ENCODE data around the gene GAS2. TPM values are rescaled to one million over a fixed set of nuclear protein-coding genes. Genes with fewer than 3 reads are reported as not detected.
"Not testable (repeated sequence)": the region's sequence is repeated elsewhere in the genome, so short reads cannot be mapped to it uniquely, and the experiment has no call there.

The GAS2 gene
- total and polyA plus RNA-seq, 4 donors, result 0.18 to 2.1 (median 1.1) TPM

DNA sequence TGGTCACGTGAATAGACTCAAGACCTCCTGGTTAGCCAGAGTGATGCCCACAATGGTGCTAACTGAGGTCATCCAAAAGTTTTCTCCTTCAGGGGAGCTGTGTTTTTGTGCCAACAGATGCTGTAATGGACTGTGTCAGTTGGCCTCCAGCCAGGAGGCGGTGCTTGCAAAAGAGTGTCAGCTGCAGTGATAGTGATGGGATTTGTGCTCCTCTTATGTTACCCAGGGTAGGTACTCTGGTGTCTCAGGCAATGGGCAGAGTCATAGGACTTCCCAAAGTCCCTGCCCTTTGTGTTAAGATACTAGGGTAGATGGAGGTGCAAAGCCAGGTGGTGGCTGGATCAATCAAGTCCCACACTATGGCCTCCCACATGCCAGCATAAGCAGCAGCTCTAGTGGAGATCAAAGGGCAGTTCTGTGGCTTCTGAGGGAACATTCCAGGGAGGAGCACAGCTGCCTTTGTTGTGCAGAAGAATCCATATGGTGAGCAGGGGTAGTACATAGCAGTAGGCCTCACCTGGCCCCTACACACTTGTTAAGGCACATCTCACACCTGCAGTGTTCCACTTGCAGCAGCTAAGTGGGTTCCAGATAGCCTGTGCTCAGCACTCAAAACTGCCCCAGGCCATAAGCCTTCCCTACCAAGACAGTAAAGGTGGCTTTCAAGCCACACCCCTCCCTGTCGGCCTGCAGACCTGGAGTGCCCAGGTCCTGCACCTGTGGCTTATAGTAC lies 31.3 kb upstream of the GAS2 start:
- no peak for DNase-seq
- ATAC-seq (ENCODE audit: low FRiP score), result no peak
- Histone ChIP-seq H3K36me3 (ENCODE audit: control insufficient read depth in 1 of 2, insufficient read depth in 2 of 2, low read length in 1 of 2) (no peaks in the 10 kb centered on the region), H3K27ac (ENCODE audit: low read depth in 1 of 2, low read length in 2 of 2) (no peak overlapping the region), H3K9me3 (ENCODE audit: control insufficient read depth, low read length) (no peaks in the 10 kb centered on the region), H3K4me3 (ENCODE audit: low read length in 2 of 2) (no peak overlapping the region), H3K4me1 (ENCODE audit: control insufficient read depth in 1 of 2, insufficient read depth in 2 of 2, low read length in 2 of 2) (peaks cover 0 to 2% of the 10 kb centered on the region in 2 donors), H3K27me3 (ENCODE audit: control insufficient read depth in 1 of 2, insufficient read depth in 2 of 2, low read length in 1 of 2) (no peaks in the 10 kb centered on the region)
- intact Hi-C loops (cut with DNase I), result no loop called here
- WGBS, 2 donors, result 80 to 86% methylated on average over 3 of the region's 3 CpGs

GRCh38 chr11:22635689-22636088 lies 30.7 kb upstream of the GAS2 start:
- H3K27ac ChIP-seq (ENCODE audit: low read depth in 1 of 2, low read length in 2 of 2), result no peak overlapping the region
- H3K4me3 ChIP-seq (ENCODE audit: low read length in 2 of 2), result no peak overlapping the region
- DNase-seq (no peak), ATAC-seq (ENCODE audit: low FRiP score) (no peak)
- H3K36me3 ChIP-seq (ENCODE audit: control insufficient read depth in 1 of 2, insufficient read depth in 2 of 2, low read length in 1 of 2), result no peaks in the 10 kb centered on the region
- H3K9me3 ChIP-seq (ENCODE audit: control insufficient read depth, low read length), result no peaks in the 10 kb centered on the region
- peaks cover 0 to 2% of the 10 kb centered on the region in 2 donors for H3K4me1 ChIP-seq (ENCODE audit: control insufficient read depth in 1 of 2, insufficient read depth in 2 of 2, low read length in 2 of 2)
- intact Hi-C loops (cut with DNase I), result no loop called here
- no peaks in the 10 kb centered on the region for H3K27me3 ChIP-seq (ENCODE audit: control insufficient read depth in 1 of 2, insufficient read depth in 2 of 2, low read length in 1 of 2)
- 0% methylated on average over 1 of the region's 1 CpG for WGBS, 2 donors

DNA sequence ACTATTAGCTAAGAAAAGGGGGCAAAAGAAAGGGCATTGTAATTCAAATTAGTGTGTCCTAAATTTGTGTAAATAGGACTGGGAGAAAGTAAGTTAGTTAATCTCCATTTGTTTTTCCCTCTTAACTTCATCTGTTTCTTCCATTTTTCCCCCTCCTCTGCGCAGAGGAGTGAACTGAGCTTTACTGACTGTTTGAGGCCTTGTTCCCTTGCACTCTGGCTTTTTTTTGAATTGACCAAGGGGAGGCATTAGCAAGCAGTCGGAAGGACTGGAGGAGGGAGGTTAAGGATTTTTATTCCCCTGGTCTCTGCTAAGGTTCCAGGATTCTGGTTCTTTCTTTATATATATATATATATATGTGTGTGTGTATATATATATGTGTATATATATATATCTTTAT lies 25.5 kb upstream of the GAS2 start:
- H3K27me3 ChIP-seq (ENCODE audit: control insufficient read depth in 1 of 2, insufficient read depth in 2 of 2, low read length in 1 of 2), result no peaks in the 10 kb centered on the region
- ATAC-seq (ENCODE audit: low FRiP score), result no peak
- DNase-seq, result no peak
- intact Hi-C loops (cut with DNase I), result no loop called here
- no peaks in the 10 kb centered on the region for H3K36me3 ChIP-seq (ENCODE audit: control insufficient read depth in 1 of 2, insufficient read depth in 2 of 2, low read length in 1 of 2)
- H3K9me3 ChIP-seq (ENCODE audit: control insufficient read depth, low read length), result no peaks in the 10 kb centered on the region
- WGBS, 2 donors, result 88 to 93% methylated on average over 2 of the region's 2 CpGs
- H3K4me3 ChIP-seq (ENCODE audit: low read length in 2 of 2), result no peak overlapping the region
- no peak overlapping the region for H3K27ac ChIP-seq (ENCODE audit: low read depth in 1 of 2, low read length in 2 of 2)
- peaks cover 0 to 2% of the 10 kb centered on the region in 2 donors for H3K4me1 ChIP-seq (ENCODE audit: control insufficient read depth in 1 of 2, insufficient read depth in 2 of 2, low read length in 2 of 2)

GRCh38 chr11:22641559-22641958 lies 24.9 kb upstream of the GAS2 start:
- ATAC-seq (ENCODE audit: low FRiP score) (no peak), DNase-seq (no peak)
- intact Hi-C loops (cut with DNase I), result no loop called here

GRCh38 chr11:22652346-22652745 lies 14.1 kb upstream of the GAS2 start:
- ATAC-seq (ENCODE audit: low FRiP score); H3K36me3 ChIP-seq (ENCODE audit: control insufficient read depth in 1 of 2, insufficient read depth in 2 of 2, low read length in 1 of 2); H3K9me3 ChIP-seq (ENCODE audit: control insufficient read depth, low read length); H3K4me3 ChIP-seq (ENCODE audit: low read length in 2 of 2); DNase-seq; intact Hi-C loops (cut with DNase I); H3K4me1 ChIP-seq (ENCODE audit: control insufficient read depth in 1 of 2, insufficient read depth in 2 of 2, low read length in 2 of 2); H3K27me3 ChIP-seq (ENCODE audit: control insufficient read depth in 1 of 2, insufficient read depth in 2 of 2, low read length in 1 of 2); H3K27ac ChIP-seq (ENCODE audit: low read depth in 1 of 2, low read length in 2 of 2): not testable (repeated sequence)
- 73 to 76% methylated on average over 13 to 15 of the region's 15 CpGs for WGBS, 2 donors

More at GRCh38 chr11:22641559-22641958, 24.9 kb upstream of the GAS2 start:
- no peaks in the 10 kb centered on the region for H3K4me1 ChIP-seq (ENCODE audit: control insufficient read depth in 1 of 2, insufficient read depth in 2 of 2, low read length in 2 of 2)
- no peaks in the 10 kb centered on the region for H3K27me3 ChIP-seq (ENCODE audit: control insufficient read depth in 1 of 2, insufficient read depth in 2 of 2, low read length in 1 of 2)
- H3K9me3 ChIP-seq (ENCODE audit: control insufficient read depth, low read length), result no peaks in the 10 kb centered on the region
- no peak overlapping the region for H3K27ac ChIP-seq (ENCODE audit: low read depth in 1 of 2, low read length in 2 of 2)
- H3K4me3 ChIP-seq (ENCODE audit: low read length in 2 of 2), result no peak overlapping the region
- no peaks in the 10 kb centered on the region for H3K36me3 ChIP-seq (ENCODE audit: control insufficient read depth in 1 of 2, insufficient read depth in 2 of 2, low read length in 1 of 2)

DNA sequence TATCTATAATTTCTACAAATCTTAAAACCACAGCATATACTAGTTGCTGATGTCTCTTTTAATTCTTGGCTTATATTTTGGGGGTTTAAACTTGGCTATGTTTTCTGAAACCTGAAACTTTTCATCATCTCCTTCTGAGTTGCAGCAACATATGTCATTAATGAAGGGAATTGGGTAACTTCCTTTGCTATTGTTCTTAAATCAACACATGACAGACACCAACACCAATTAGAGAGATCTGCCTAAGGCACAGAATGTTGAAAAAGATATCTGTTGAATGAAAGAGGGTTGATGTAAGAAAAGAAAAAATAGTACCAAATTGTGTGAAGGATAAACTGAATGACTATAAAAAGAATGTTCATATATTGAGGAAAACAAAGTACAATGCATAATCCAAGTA lies 10.3 kb upstream of the GAS2 start:
- DNase-seq (no peak), ATAC-seq (ENCODE audit: low FRiP score) (no peak)
- intact Hi-C loops (cut with DNase I), result no loop called here
- no peaks in the 10 kb centered on the region for H3K27me3 ChIP-seq (ENCODE audit: control insufficient read depth in 1 of 2, insufficient read depth in 2 of 2, low read length in 1 of 2)
- H3K36me3 ChIP-seq (ENCODE audit: control insufficient read depth in 1 of 2, insufficient read depth in 2 of 2, low read length in 1 of 2), result no peaks in the 10 kb centered on the region
- H3K4me3 ChIP-seq (ENCODE audit: low read length in 2 of 2), result no peak overlapping the region
- H3K9me3 ChIP-seq (ENCODE audit: control insufficient read depth, low read length), result no peaks in the 10 kb centered on the region
- H3K27ac ChIP-seq (ENCODE audit: low read depth in 1 of 2, low read length in 2 of 2), result no peak overlapping the region
- no peaks in the 10 kb centered on the region for H3K4me1 ChIP-seq (ENCODE audit: control insufficient read depth in 1 of 2, insufficient read depth in 2 of 2, low read length in 2 of 2)

DNA sequence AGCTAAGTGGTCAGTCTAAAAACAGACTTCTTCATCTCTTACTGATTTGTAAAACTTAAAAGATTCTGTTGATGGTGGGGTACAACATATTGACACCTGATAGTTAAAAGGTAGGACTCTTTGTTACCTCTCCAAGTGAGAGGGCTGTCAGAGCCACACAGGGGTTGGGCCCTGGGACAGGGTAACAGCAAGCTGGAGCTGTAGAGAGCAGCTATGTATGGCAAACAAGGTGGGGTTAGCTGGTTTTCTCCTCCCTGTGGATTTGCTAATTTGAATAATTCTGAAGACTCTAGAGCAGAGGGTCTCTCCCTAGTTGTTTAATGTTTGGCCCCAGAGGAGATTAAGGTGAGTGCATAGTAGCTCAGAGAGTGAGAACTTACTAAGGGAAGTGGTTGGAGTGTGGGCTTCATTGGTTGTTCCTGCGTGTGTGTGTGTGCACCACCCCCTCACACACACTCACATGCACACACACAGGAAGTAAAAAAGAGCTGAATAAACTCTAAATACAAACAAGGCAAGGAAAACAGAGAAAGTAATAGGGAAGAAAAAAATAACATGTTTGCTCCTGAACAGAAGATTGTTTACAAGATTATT lies 9.2 kb upstream of the GAS2 start:
- no peak for ATAC-seq (ENCODE audit: low FRiP score)
- no peak overlapping the region for H3K4me3 ChIP-seq (ENCODE audit: low read length in 2 of 2)
- no peak overlapping the region for H3K27ac ChIP-seq (ENCODE audit: low read depth in 1 of 2, low read length in 2 of 2)
- 73 to 89% methylated on average over 1 of the region's 1 CpG for WGBS, 2 donors
- H3K9me3 ChIP-seq (ENCODE audit: control insufficient read depth, low read length), result no peaks in the 10 kb centered on the region
- no peaks in the 10 kb centered on the region for H3K36me3 ChIP-seq (ENCODE audit: control insufficient read depth in 1 of 2, insufficient read depth in 2 of 2, low read length in 1 of 2)
- no peak for DNase-seq
- no peaks in the 10 kb centered on the region for H3K4me1 ChIP-seq (ENCODE audit: control insufficient read depth in 1 of 2, insufficient read depth in 2 of 2, low read length in 2 of 2)
- H3K27me3 ChIP-seq (ENCODE audit: control insufficient read depth in 1 of 2, insufficient read depth in 2 of 2, low read length in 1 of 2), result no peaks in the 10 kb centered on the region
- intact Hi-C loops (cut with DNase I), result no loop called here

- intact Hi-C loops (cut with DNase I), result no loop called here
- WGBS, 2 donors, result 86 to 90% methylated on average over 1 of the region's 1 CpG
These were observed 6.6 kb upstream of the GAS2 start for GRCh38 chr11:22659783-22660182.

More at GRCh38 chr11:22659783-22660182, 6.6 kb upstream of the GAS2 start:
- DNase-seq (no peak), ATAC-seq (ENCODE audit: low FRiP score) (no peak)
- no peak overlapping the region for H3K27ac ChIP-seq (ENCODE audit: low read depth in 1 of 2, low read length in 2 of 2)
- no peaks in the 10 kb centered on the region for H3K4me1 ChIP-seq (ENCODE audit: control insufficient read depth in 1 of 2, insufficient read depth in 2 of 2, low read length in 2 of 2)
- H3K4me3 ChIP-seq (ENCODE audit: low read length in 2 of 2), result no peak overlapping the region
- H3K36me3 ChIP-seq (ENCODE audit: control insufficient read depth in 1 of 2, insufficient read depth in 2 of 2, low read length in 1 of 2), result no peaks in the 10 kb centered on the region
- no peaks in the 10 kb centered on the region for H3K27me3 ChIP-seq (ENCODE audit: control insufficient read depth in 1 of 2, insufficient read depth in 2 of 2, low read length in 1 of 2)
- H3K9me3 ChIP-seq (ENCODE audit: control insufficient read depth, low read length), result no peaks in the 10 kb centered on the region
